ENCODE results near the gene GAPDH. TPM values are rescaled to one million over a fixed set of nuclear protein-coding genes. Genes with fewer than 3 reads are reported as not detected.
"Not testable (repeated sequence)": the region's sequence is repeated elsewhere in the genome, so short reads cannot be mapped to it uniquely, and the experiment has no call there.

The GAPDH gene
- 7,419 TPM for polyA plus RNA-seq (2013, experiment 1 of 2; ENCODE audit: insufficient read length)
- 7,637 TPM for polyA plus RNA-seq (2013, experiment 2 of 2; ENCODE audit: insufficient read length)

DNA sequence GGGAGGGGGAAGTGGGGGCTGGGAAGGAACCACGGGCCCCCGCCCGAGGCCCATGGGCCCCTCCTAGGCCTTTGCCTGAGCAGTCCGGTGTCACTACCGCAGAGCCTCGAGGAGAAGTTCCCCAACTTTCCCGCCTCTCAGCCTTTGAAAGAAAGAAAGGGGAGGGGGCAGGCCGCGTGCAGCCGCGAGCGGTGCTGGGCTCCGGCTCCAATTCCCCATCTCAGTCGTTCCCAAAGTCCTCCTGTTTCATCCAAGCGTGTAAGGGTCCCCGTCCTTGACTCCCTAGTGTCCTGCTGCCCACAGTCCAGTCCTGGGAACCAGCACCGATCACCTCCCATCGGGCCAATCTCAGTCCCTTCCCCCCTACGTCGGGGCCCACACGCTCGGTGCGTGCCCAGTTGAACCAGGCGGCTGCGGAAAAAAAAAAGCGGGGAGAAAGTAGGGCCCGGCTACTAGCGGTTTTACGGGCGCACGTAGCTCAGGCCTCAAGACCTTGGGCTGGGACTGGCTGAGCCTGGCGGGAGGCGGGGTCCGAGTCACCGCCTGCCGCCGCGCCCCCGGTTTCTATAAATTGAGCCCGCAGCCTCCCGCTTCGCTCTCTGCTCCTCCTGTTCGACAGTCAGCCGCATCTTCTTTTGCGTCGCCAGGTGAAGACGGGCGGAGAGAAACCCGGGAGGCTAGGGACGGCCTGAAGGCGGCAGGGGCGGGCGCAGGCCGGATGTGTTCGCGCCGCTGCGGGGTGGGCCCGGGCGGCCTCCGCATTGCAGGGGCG lies at the start of gene GAPDH:
Gene GAPDH, plus strand, starts transcription at position 595 of the 772 bp plus-strand sequence. CDS start 316 bp downstream, outside the sequence.
- DNase-seq = peak; percentile 99

DNA sequence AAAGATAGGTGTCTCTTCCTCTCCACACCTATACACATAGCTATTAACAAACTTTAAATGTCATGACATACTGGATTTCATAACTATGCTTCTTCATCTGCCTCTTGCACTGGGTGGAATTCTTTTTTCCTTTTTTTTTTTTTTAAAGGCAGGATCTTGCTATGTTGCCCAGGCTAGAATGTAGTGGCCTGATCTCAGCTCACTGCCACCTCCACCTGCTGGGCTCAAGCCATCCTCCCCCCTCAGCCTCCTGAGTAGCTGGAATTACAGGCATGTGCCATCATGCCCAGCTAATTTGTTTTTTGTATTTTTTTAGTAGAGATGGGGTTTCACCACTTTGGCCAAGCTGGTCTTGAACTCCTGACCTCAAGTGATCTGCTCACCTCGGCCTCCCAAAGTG lies 46.1 kb upstream of the GAPDH start:
- no peak for DNase-seq

DNA sequence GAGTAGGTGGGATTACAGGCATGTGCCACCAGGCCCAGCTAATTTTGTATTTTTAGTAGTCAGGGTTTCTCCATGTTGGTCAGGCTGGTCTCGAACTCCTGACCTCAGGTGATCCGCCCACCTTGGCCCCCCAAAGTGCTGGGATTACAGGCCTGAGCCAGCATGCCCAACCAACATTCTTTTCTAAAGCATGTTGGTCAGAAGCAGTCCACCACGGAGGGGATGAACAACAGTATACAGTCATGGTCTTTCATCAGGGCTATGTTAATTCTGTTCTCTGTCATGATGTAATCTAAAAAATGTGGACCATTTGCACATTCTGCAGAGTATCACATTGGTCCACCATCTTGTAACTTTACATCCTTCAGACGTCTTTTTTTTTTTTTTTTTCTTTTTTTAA lies 44.9 kb upstream of the GAPDH start:
- DNase-seq = no peak

DNA sequence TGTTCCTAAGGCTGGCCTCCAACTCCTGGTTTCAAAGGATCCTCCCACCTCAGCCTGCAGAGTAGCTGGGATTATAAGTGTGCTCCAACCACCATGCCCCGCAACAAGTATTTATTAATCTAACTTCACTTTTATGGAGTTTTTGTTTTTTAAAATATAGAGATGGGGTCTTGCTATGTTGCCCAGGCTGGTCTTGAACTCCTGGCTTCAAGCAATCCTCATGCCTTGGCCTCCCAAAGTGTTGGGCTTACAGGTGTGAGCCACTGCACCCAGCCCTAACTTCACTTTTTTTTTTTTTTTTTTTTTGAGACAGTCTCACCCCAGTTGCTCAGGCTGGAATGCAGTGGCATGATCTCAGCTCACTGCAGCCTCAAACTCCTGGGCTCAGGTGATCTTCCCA lies 43.6 kb upstream of the GAPDH start:
- DNase-seq = not testable (repeated sequence)

DNA sequence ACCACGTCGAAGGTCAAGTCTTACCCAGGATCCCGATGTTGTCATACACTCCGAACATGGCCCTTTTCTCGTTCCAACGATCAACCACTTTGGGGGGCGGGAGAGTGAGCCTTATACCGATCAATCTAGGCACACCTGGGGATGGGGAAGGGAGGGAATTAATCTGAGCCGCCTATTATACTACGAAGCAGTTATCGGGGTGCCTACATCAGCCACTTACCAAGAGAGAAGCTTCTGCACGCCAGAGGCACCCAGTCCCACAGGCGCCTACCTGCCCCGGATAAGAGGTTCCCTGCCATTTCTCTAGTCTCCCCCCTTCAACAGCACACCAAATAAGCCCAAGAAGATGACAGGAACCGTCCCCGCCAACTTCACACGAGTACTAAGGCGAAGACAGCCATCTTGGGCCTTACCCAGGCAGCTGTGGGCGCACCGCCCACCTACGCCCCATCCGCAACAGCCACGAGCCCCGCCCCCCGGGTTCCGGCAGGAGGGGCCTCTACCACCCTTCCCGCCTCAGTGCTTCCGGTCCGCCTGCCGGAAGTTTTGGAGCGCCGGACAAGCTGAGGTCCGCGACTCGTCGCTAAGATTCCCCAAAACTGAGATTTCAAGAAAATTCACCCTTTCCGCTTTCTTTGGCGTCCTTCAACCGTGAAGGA lies 41.4 kb upstream of the GAPDH start, which contains the start of gene MRPL51:
Gene MRPL51, minus strand, starts transcription at position 425 of the 659 bp plus-strand sequence. Its CDS starts 126 bp downstream, at position 299.
- DNase-seq = peak; percentile 94

DNA sequence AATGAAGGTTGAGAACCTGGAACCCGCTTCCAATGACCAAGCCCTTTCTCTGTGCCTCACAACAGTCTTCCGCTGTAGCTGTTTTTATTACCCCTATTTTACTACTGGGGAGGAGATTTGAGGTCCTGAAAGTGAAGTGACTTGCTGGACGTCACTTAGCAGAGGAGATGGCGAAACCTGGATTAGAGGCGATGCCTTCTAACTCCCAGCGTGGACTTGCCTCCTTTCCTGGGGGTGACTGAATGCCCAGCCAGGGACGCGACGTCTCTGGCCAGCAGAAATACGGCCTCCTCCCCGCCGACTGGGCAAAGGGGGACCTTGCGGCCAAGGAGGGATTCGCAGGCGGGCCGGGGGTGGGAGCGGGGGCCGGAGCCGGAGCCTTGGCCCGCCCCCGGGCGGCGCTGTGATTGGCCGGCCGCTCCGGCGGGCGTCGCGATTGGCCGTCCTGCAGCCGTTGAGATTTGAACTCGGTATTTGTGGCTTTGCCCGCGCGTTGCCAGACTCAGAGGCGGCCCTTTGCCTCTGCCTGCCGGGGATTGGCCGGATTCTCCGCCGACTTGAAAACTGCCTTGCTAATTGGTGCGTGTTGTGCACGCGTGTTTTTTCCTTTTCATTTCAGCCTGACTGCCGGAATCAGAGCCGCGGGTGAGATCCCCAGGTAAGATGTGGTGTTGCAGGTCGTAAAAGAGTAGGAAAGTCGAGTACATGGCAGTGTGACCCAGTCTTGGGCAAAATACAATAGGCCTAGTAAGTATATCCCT lies 40.6 kb upstream of the GAPDH start, which contains the start of gene NCAPD2:
Gene NCAPD2, plus strand, starts transcription at position 606 of the 761 bp plus-strand sequence. CDS start 997 bp downstream, outside the sequence.
- DNase-seq = peak; percentile 95

DNA sequence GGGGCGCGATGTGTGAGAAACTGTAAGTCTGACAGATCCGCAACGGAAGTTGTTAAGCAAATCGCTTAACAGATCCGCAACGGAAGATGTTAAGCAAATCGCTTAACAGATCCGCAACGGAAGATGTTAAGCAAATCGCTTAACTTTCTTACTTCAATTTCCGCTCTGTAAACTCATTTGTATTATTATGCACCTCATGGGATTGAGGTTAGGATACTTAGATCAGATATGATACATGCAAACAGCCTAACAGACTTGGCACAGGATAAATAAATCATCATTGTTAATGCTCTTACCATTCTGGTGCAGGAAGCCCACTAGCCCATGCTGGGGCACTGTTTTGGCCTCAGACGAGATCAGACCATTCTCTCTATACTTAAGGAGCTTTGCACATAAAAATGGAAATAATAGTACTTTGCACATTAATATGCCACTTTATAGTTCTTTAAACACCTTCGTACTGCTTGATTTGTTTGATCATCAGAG lies 40.0 kb upstream of the GAPDH start:
- no peak for DNase-seq

DNA sequence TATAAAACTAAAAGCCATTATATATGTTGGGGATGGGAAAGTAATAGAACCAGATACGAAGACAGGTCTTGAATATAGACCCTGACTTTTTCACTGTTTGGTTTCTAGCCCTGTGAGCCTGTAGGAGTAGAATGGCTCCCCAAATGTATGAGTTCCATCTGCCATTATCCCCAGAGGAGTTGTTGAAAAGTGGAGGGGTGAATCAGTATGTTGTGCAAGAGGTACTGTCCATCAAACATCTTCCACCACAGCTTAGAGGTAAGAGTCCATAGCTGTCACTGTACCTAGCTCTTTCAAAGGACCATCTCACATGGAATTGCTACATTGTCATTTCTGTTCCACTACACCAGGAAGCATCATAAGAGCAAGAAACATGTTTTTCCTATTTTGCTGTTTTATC lies 39.3 kb upstream of the GAPDH start:
- DNase-seq = no peak

DNA sequence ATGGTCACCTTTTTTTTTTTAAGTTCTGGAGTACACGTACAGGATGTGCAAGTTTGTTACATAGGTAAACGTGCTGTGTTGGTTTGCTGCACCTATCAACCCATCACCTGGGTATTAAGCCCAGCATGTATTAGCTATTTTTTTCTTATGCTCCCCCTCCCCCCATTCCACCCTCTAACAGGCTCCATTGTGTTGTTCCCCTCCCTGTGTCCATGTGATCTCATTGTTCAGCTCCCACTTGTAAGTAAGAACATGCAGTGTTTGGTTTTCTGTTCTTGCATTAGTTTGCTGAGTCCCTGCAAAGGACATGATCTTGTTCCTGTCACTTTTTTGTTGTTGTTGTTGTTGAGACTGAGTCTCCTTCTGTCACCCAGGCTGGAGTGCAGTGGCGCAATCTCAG lies 37.0 kb upstream of the GAPDH start:
- DNase-seq = not testable (repeated sequence)

DNA sequence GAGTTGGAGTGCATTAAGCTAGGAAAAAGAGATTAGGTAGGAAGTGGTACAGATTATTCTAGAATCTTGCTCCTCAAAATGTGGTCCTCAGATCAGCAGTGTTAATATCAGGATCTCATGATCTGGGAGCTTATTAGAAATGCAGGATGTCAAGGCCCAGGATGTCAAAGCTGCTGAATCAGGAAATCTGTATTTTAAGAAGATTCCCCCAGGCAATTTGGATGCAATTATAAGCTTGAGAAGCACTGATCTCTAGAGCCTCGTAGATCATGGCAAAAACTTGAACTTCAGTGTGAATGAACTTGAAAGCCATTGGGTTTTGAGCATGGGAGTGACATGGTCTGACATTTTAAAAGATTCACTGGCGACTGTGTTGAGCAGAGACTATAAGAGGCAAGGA lies 33.9 kb upstream of the GAPDH start:
- DNase-seq = no peak

DNA sequence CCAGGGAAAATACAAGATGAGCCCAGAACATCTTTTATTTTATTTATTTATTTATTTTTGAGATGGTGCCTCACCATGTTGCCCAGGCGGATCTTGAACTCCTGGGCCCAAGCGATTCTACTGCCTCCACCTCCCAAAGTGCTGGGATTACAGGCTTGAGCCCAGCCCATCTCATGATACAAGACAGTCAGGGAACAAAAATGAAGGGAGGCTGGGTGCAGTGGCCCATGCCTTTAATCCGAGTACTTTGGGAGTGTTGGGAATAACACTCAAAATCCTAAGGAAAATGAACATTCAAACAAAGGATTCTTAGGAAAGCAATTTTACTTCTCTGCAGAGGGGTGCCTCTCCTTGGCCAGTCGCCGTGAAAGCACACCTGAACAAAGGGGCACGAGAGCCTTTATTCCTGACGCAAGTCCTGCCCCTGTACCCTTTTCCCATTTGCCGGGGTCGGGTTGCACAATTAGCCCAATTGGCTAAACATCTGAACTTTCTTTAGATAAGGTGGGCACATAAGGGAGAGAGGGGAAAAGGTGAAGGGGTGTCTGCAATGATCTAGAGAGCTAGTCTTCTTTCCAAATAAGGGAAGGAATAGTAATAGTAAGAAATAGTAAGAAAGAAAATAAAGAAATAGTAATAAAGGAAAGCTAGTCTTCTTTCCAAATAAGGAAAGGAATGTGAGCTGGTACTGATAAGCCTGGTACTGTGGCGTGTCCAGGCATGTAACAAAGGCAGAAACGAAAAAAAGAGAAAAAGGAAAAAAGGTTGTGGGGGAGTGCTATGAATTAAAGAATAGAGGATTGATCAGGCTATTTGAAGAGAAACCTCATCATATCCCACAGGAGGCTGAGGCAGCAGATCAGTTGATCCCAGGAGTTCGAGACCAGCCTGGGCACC lies 27.0 kb upstream of the GAPDH start:
- peak; percentile 27 for DNase-seq

DNA sequence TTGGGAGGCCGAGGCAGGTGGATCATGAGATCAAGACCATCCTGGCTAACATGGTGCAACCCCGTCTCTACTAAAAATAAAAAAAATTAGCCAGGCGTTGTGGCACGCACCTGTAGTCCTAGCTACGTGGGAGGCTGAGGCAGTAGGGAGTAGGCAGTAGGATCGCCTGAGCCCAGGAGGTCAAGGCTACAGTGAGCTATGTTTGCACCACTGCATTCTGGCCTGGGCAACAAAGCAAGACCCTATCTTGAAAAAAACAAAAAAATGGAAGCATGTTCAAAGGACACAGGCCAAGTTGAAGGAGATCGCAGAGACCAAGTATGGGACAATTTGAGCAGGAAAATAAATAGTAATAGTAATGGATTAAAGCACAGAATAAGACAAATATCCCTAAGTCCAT lies 26.2 kb upstream of the GAPDH start:
- DNase-seq = no peak

DNA sequence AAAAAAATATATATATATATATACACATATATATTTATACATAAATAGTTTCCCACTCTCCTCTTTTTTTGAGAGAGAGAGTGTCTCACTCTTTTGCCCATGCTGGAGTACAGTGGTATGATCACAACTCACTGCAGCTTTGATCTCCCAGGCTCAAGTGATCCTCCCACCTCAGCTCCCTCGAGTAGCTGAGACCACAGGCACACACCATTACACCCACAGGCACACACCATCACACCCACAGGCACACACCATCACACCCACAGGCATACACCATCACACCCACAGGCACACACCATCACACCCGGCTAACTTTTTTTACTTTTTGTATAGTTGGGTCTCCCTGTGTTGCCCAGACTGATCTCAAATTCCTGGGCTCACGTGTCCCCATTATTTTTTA lies 14.1 kb upstream of the GAPDH start:
- no peak for DNase-seq

DNA sequence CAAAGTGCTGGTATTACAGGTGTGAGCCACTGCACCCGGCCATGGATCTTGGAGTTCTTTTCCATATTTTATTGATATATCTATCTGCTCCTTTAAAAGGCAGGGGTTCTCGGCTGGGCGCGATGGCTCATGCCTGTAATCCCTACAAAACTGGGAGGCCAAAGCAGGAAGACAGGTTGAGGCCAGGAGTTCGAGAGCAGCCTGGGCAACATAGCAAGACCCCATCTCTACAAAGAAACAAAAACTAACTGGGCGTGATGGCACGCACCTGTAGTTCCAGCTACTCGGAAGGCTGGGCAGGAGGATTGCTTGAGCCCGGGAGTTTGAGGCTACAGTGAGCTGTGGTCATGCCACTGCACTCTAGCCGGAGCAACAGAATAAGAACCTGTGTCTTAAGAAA lies 12.1 kb upstream of the GAPDH start:
- DNase-seq = no peak

DNA sequence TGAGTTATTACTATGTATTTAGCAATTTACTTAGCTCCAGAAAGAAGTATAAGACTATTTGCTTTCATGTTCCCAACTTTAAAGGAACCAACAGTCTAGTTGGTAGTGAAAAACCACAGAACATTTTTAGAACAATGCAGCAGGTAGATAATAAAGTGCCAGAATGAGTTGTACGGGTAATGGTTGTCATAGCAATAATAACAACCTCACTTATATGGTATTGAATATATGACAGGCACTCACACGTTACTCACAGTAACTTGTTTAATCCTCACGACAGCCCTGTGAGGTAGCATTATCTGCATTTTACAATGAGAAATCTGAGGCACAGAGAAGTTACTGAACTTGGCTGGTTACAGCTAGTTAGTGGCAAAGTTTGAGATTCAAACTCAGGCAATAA lies 10.6 kb upstream of the GAPDH start:
- no peak for DNase-seq

DNA sequence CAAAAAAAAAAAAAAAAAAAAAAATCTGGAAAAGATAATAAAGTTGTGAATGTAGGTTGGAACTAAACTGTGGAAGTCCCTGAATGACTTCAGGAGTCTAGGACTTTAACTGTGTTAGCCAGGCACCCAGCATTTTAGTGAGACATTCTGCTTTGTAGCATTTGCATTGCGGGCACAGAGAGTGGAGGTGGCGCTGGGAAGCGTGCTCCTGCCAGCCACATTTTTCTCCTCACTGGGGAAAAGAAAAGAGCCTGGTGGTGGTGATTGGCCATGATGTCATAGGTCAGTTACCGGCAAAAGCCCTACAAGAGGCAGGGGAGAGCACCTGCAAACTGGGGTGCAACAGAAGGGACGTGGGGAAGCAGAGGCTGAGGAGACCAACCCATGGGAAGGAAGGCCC lies 9.7 kb upstream of the GAPDH start:
- DNase-seq = no peak

DNA sequence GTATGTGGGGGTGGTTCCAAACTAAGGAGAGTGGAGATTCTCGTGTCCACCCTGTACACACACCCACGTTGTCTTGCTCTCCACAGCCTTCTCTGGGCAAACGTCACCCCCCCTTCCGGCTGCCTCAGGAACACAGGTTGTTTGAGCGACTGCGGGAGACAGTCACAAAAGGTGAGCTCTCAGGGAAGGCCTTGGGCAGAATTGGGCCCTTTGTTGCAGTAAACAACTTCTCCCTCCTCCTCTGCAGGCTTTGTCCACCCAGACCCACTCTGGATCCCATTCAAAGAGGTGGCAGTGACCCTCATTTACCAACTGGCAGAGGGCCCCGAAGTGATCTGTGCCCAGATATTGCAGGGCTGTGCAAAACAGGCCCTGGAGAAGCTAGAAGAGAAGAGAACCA lies 8.1 kb upstream of the GAPDH start:
- DNase-seq = no peak

DNA sequence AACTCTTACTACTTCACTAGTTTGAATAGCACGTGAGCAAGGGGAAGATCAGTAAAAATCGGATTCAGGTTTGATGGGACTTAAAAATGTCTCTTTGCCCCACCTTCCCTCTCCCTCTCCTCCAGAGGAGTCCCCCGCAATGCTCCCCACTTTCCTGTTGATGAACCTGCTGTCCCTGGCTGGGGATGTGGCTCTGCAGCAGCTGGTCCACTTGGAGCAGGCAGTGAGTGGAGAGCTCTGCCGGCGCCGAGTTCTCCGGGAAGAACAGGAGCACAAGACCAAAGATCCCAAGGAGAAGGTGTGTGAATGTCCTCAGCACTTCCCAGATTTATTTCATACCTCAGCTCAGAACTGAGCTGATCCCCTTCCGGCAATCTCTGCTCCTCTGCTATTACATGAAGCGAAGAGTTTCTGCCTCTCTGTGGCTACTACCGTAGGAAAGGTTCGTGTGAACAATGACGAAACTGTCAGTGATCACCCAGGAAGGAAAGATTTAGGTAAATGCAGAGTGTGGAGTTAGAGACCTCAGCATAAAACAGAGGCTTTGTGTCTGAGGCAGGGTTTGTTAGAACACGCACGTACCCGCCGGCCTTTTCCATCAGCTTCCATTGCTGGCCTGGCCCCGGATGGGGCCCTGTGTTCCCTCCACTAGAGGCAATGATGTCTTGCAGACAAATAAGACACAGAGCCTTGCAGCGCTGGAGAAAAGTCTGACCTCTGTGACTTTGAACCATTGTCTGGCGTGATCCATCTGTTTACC lies 7.4 kb upstream of the GAPDH start:
- no peak for DNase-seq

DNA sequence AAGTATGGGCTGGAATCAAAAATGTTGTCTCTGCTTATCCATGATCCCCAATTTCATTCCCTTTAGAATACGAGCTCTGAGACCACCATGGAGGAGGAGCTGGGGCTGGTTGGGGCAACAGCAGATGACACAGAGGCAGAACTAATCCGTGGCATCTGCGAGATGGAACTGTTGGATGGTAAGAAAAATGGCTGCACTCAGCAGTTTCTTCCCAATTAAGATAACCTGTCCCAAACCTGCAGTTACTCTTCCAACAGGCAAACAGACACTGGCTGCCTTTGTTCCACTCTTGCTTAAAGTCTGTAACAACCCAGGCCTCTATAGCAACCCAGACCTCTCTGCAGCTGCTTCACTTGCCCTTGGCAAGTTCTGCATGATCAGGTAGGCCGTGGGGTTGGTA lies 6.6 kb upstream of the GAPDH start:
- no peak for DNase-seq

DNA sequence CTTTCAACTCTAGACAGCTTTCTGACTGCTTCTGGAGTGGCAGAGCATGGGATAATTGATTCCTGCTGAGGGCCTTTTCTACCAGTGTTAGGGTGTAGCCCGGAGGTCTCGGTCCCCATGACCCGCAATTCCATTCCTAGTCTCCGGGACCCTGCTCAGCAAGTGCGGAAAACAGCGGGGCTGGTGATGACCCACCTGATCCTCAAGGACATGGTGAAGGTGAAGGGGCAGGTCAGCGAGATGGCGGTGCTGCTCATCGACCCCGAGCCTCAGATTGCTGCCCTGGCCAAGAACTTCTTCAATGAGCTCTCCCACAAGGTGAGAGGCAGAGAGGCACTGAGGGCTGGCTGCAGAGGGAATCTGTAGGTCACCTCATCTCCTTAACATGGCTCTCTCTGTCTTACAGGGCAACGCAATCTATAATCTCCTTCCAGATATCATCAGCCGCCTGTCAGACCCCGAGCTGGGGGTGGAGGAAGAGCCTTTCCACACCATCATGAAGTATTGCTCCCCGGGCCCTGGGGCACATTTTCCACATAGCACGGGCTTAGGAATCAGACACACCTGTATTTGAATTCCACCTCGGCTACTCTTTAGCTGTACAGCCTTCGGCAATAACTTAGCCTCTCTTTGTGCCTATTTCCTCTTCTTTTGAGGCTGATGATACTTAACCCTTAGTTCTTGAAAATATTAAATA lies 5.6 kb upstream of the GAPDH start:
- DNase-seq = no peak

All from fibroblast of skin of abdomen (primary cell).